PC-3 (cell line): Measurements from ENCODE around the gene FGGY. TPM values are rescaled to one million over a fixed set of nuclear protein-coding genes. Genes with fewer than 3 reads are reported as not detected.

Source experiments
- ATAC-seq: fragments of 200-7000 bp; cut with Tn5 transposase; 2 replicates; pipeline ENCODE4 v1.9.1; 2020; ENCODE audit warnings: mild to moderate bottlenecking, moderate library complexity
- BruUV-seq: library from RNA; stranded (reverse); fragments of 400-500 nt; replicated peaks from 2 replicates; lab custom pipeline; 2021; lab: Mats Ljungman, UMichigan
- CTCF ChIA-PET: fragments of 300-600 bp; sonication (Branson Sonifier 250); formaldehyde crosslinking; loops from one replicate; lab custom pipeline; 2022; ENCODE audit warnings: antibody characterized with exemption; lab: Charles Lee
- POLR2A ChIA-PET: fragments of 300-600 bp; sonication (Branson Sonifier 250); formaldehyde crosslinking; loops from one replicate; lab custom pipeline; 2022; ENCODE audit warnings: antibody characterized with exemption; ENCODE audit not compliant: unreplicated experiment; lab: Charles Lee
- DNase-seq: peaks from one replicate; pipeline ENCODE4 v3.0.0-alpha.2; 2015
- H2AFZ ChIP-seq: fragments of 300-600 bp; sonication (generic); 2 replicates; pipeline ENCODE4 v1.6.0; 2016; ENCODE audit warnings: antibody characterized with exemption, low read length
- H3F3A ChIP-seq: fragments of 300-600 bp; sonication (generic); one replicate; pipeline ENCODE4 v1.6.0; 2017; ENCODE audit warnings: antibody characterized with exemption, low read length, control low read depth, mild to moderate bottlenecking; ENCODE audit not compliant: unreplicated experiment
- H3K27ac ChIP-seq: fragments of 300-600 bp; sonication (generic); 2 replicates; pipeline ENCODE4 v1.5.1; 2016; ENCODE audit warnings: mild to moderate bottlenecking, low read length
- H3K27me3 ChIP-seq: fragments of 300-600 bp; sonication (generic); 2 replicates; pipeline ENCODE4 v1.6.1; 2016; ENCODE audit warnings: low read length, mixed read lengths
- H3K36me3 ChIP-seq: fragments of 300-600 bp; sonication (generic); 2 replicates; pipeline ENCODE4 v1.6.1; 2016; ENCODE audit warnings: low read depth, mixed run types, low read length, mixed read lengths
- H3K4me1 ChIP-seq: fragments of 300-600 bp; sonication (generic); 2 replicates; pipeline ENCODE4 v1.5.1; 2016; ENCODE audit warnings: low read length; ENCODE audit not compliant: insufficient read depth
- H3K4me2 ChIP-seq: fragments of 300-600 bp; sonication (generic); 2 replicates; pipeline ENCODE4 v1.6.0; 2016; ENCODE audit warnings: low read length
- H3K4me3 ChIP-seq: fragments of 300-600 bp; sonication (generic); 2 replicates; pipeline ENCODE4 v1.5.1; 2016; ENCODE audit warnings: mild to moderate bottlenecking, low read length, mixed read lengths
- H3K79me2 ChIP-seq: fragments of 300-600 bp; sonication (generic); 2 replicates; pipeline ENCODE4 v1.6.1; 2017; ENCODE audit warnings: low read length, mixed read lengths
- H3K9ac ChIP-seq: fragments of 300-600 bp; sonication (generic); 2 replicates; pipeline ENCODE4 v1.6.0; 2016; ENCODE audit warnings: mild to moderate bottlenecking, low read length
- H3K9me2 ChIP-seq: fragments of 300-600 bp; sonication (generic); replicated peaks from 2 replicates; pipeline ENCODE4 v1.6.1; 2016; ENCODE audit warnings: mixed run types, low read length, mixed read lengths
- H3K9me3 ChIP-seq: fragments of 300-600 bp; sonication (generic); 2 replicates; pipeline ENCODE4 v1.6.1; 2016; ENCODE audit warnings: low read length, mixed read lengths
- H4K20me1 ChIP-seq: fragments of 300-600 bp; sonication (generic); 2 replicates; pipeline ENCODE4 v1.6.1; 2016; ENCODE audit warnings: low read length, mixed read lengths
- EZH2 ChIP-seq: fragments of 300-600 bp; sonication (generic); IDR thresholded peaks from one replicate; pipeline ENCODE4 v1.6.1; 2017; ENCODE audit warnings: antibody characterized with exemption, mild to moderate bottlenecking, low read length; ENCODE audit not compliant: unreplicated experiment
- EZH2phosphoT487 ChIP-seq: fragments of 300-600 bp; sonication (generic); IDR thresholded peaks from 2 replicates; pipeline ENCODE4 v1.6.1; 2018; ENCODE audit warnings: mild to moderate bottlenecking, antibody characterized with exemption, low read length, borderline replicate concordance
- intact Hi-C: fragments of 100-400 bp; cut with micrococcal nuclease; formaldehyde crosslinking; loops from 2 replicates; pipeline ENCODE4 v1.9.0; 2023
- total RNA-seq: library from RNA; depleted of rRNA; stranded (reverse); fragments of >200 nt; gene quantifications from 2 replicates; pipeline ENCODE4 v1.2.3, GENCODE V29; 2014
- TF ChIP-seq, protein P1 (sequence below): fragments of 300-600 bp; sonication (generic); conservative IDR thresholded peaks from 2 replicates; pipeline ENCODE4 v1.5.1; 2017; ENCODE audit warnings: antibody characterized with exemption, low read depth, mild to moderate bottlenecking, low read length

The FGGY gene
- total RNA-seq, 1 experiment from 2014 or later = 7.4 TPM

GRCh38 chr1:59683197-59683596 lies 386.3 kb downstream of the FGGY start:
- Histone ChIP-seq H3K27me3 (no peaks in the 10 kb centered on the region), H3K9me3 (no peaks in the 10 kb centered on the region), H4K20me1 (no peaks in the 10 kb centered on the region), H3K4me2 (no peak overlapping the region), H3K36me3 (no peaks in the 10 kb centered on the region), H3K27ac (no peak overlapping the region), H3F3A (no peaks in the 10 kb centered on the region), H2AFZ (no peak overlapping the region), H3K9ac (no peak overlapping the region), H3K9me2 (no peaks in the 10 kb centered on the region), H3K79me2 (no peaks in the 10 kb centered on the region), H3K4me1 (0 out of 2 replicates have a peak, but pooled peaks cover 5% of the 10 kb centered on the region), H3K4me3 (no peak overlapping the region)
- ATAC-seq = no peak
- ChIA-PET CTCF (no interaction called here), POLR2A (no interaction called here)
- intact Hi-C loops = no loop called here
- TF ChIP-seq, protein P1, sequence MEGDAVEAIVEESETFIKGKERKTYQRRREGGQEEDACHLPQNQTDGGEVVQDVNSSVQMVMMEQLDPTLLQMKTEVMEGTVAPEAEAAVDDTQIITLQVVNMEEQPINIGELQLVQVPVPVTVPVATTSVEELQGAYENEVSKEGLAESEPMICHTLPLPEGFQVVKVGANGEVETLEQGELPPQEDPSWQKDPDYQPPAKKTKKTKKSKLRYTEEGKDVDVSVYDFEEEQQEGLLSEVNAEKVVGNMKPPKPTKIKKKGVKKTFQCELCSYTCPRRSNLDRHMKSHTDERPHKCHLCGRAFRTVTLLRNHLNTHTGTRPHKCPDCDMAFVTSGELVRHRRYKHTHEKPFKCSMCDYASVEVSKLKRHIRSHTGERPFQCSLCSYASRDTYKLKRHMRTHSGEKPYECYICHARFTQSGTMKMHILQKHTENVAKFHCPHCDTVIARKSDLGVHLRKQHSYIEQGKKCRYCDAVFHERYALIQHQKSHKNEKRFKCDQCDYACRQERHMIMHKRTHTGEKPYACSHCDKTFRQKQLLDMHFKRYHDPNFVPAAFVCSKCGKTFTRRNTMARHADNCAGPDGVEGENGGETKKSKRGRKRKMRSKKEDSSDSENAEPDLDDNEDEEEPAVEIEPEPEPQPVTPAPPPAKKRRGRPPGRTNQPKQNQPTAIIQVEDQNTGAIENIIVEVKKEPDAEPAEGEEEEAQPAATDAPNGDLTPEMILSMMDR = no peak
- TF ChIP-seq EZH2 = no peak
- TF ChIP-seq EZH2phosphoT487 = no peak
- BruUV-seq = no TSS peak
- DNase-seq = no peak

- ATAC-seq (no peak), DNase-seq (no peak)
- H3K4me1 ChIP-seq = 0 out of 2 replicates have a peak, but pooled peaks cover 5% of the 10 kb centered on the region
- TF ChIP-seq, protein P1 = no peak
- no peak for TF ChIP-seq EZH2
- no peak for TF ChIP-seq EZH2phosphoT487
- H3F3A ChIP-seq = no peaks in the 10 kb centered on the region
- H3K4me3 ChIP-seq = no peak overlapping the region
- no peaks in the 10 kb centered on the region for H4K20me1 ChIP-seq
- H2AFZ ChIP-seq = no peak overlapping the region
- no peaks in the 10 kb centered on the region for H3K79me2 ChIP-seq
- no TSS peak for BruUV-seq
- ChIA-PET CTCF (no interaction called here), POLR2A (no interaction called here)
- intact Hi-C loops = no loop called here
- no peaks in the 10 kb centered on the region for H3K36me3 ChIP-seq
- no peak overlapping the region for H3K9ac ChIP-seq
- H3K4me2 ChIP-seq = no peak overlapping the region
- no peaks in the 10 kb centered on the region for H3K9me3 ChIP-seq
- H3K9me2 ChIP-seq = no peaks in the 10 kb centered on the region
- H3K27ac ChIP-seq = no peak overlapping the region
- no peaks in the 10 kb centered on the region for H3K27me3 ChIP-seq
Observed at GRCh38 chr1:59684698-59685097, 387.8 kb downstream of the FGGY start.

GRCh38 chr1:59685101-59685500 lies 388.2 kb downstream of the FGGY start:
- Histone ChIP-seq H3F3A (no peaks in the 10 kb centered on the region), H3K4me3 (no peak overlapping the region), H3K36me3 (no peaks in the 10 kb centered on the region), H3K4me2 (no peak overlapping the region), H3K9ac (no peak overlapping the region), H3K9me3 (no peaks in the 10 kb centered on the region), H4K20me1 (no peaks in the 10 kb centered on the region), H3K4me1 (0 out of 2 replicates have a peak, but pooled peaks cover 5% of the 10 kb centered on the region), H3K27me3 (no peaks in the 10 kb centered on the region), H3K79me2 (no peaks in the 10 kb centered on the region), H2AFZ (no peak overlapping the region), H3K27ac (no peak overlapping the region), H3K9me2 (no peaks in the 10 kb centered on the region)
- DNase-seq = no peak
- CTCF ChIA-PET = no interaction called here
- no peak for TF ChIP-seq EZH2phosphoT487
- TF ChIP-seq EZH2 = no peak
- BruUV-seq = no TSS peak
- no peak for ATAC-seq
- intact Hi-C loops = no loop called here
- POLR2A ChIA-PET = no interaction called here
